PC-9 (cell line): Measurements from ENCODE around the gene GTPBP3. TPM values are rescaled to one million over a fixed set of nuclear protein-coding genes. Genes with fewer than 3 reads are reported as not detected.

Experiments
- BruUV-seq: library from RNA; stranded (reverse); fragments of 400-500 nt; replicated peaks from 2 replicates; lab custom pipeline; 2021; lab: Mats Ljungman, UMichigan
- CTCF ChIA-PET: fragments of 300-600 bp; sonication (Branson Sonifier 250); formaldehyde crosslinking; loops from one replicate; lab custom pipeline; 2022; ENCODE audit warnings: antibody characterized with exemption; lab: Charles Lee
- POLR2A ChIA-PET: fragments of 300-600 bp; sonication (Branson Sonifier 250); formaldehyde crosslinking; loops from one replicate; lab custom pipeline; 2022; ENCODE audit warnings: antibody characterized with exemption; ENCODE audit not compliant: unreplicated experiment; lab: Charles Lee
- DNase-seq, 2 experiments: peaks; one replicate each; pipeline versions ENCODE4 v3.0.0 to v3.0.0-alpha.2; 2015 to 2022; ENCODE audit warnings: mixed read lengths in 1 of 2
- H2AFZ ChIP-seq: fragments of 200-600 bp; sonication (generic); 2 replicates; pipeline ENCODE4 v1.8.1; 2017; ENCODE audit warnings: antibody characterized with exemption
- H3F3A ChIP-seq: fragments of 200-600 bp; sonication (generic); 2 replicates; pipeline ENCODE4 v1.8.1; 2017; ENCODE audit warnings: antibody characterized with exemption, mild to moderate bottlenecking, low read depth; ENCODE audit not compliant: insufficient read depth
- H3K27ac ChIP-seq: fragments of 200-600 bp; sonication (generic); 2 replicates; pipeline ENCODE4 v1.6.1; 2016; ENCODE audit warnings: mixed run types
- H3K27me3 ChIP-seq: fragments of 200-600 bp; sonication (generic); 2 replicates; pipeline ENCODE4 v1.6.1; 2016; ENCODE audit warnings: low read depth, mixed run types; ENCODE audit not compliant: insufficient read depth
- H3K36me3 ChIP-seq: fragments of 200-600 bp; sonication (generic); 2 replicates; pipeline ENCODE4 v1.6.1; 2016; ENCODE audit warnings: low read depth, mixed run types
- H3K4me1 ChIP-seq: fragments of 200-600 bp; sonication (generic); replicated peaks from 2 replicates; pipeline ENCODE4 v1.6.1; 2016; ENCODE audit warnings: mixed run types; ENCODE audit not compliant: insufficient read depth
- H3K4me2 ChIP-seq: fragments of 200-600 bp; sonication (generic); 2 replicates; pipeline ENCODE4 v1.6.1; 2017; ENCODE audit warnings: mixed run types
- H3K4me3 ChIP-seq: fragments of 200-600 bp; sonication (generic); 2 replicates; pipeline ENCODE4 v1.6.1; 2016; ENCODE audit warnings: mixed run types
- H3K79me2 ChIP-seq: fragments of 200-600 bp; sonication (generic); 2 replicates; pipeline ENCODE4 v1.6.1; 2017; ENCODE audit warnings: low read depth, mixed run types
- H3K9me2 ChIP-seq: fragments of 200-600 bp; sonication (generic); 2 replicates; pipeline ENCODE4 v1.8.1; 2017; ENCODE audit warnings: mild to moderate bottlenecking; ENCODE audit not compliant: insufficient read depth
- H3K9me3 ChIP-seq: fragments of 200-600 bp; sonication (generic); 2 replicates; pipeline ENCODE4 v1.8.1; 2016; ENCODE audit warnings: low read depth; ENCODE audit not compliant: insufficient read depth
- H4K20me1 ChIP-seq: fragments of 200-600 bp; sonication (generic); 2 replicates; pipeline ENCODE4 v1.8.1; 2017; ENCODE audit not compliant: insufficient read depth
- CTCF ChIP-seq: fragments of 200-600 bp; sonication (generic); conservative IDR thresholded peaks from 2 replicates; pipeline ENCODE4 v1.6.1; 2017; ENCODE audit warnings: mixed run types, antibody characterized with exemption, mild to moderate bottlenecking, moderate library complexity
- EZH2 ChIP-seq: fragments of 200-600 bp; sonication (generic); IDR thresholded peaks from 2 replicates; pipeline ENCODE4 v1.8.0; 2017; ENCODE audit warnings: antibody characterized with exemption, low read depth
- intact Hi-C: fragments of 100-400 bp; cut with micrococcal nuclease; formaldehyde crosslinking; loops from one replicate; pipeline ENCODE4 v1.10.0; 2022; ENCODE audit not compliant: unreplicated experiment
- total RNA-seq: library from RNA; stranded (reverse); gene quantifications from 2 replicates; pipeline ENCODE4 v1.2.3, GENCODE V29; 2021

The GTPBP3 gene
- total RNA-seq, 1 experiment from 2014 or later = 50.7 TPM

GRCh38 chr19:17352608-17353280 is 15.4 kb downstream of the GTPBP3 start:
- Histone ChIP-seq H3F3A (0 out of 2 replicates have a peak, but pooled peaks cover 7% of the 10 kb centered on the region), H3K4me3 (no peak overlapping the region), H3K9me2 (no peaks in the 10 kb centered on the region), H2AFZ (no peak overlapping the region), H3K27ac (no peak overlapping the region), H3K36me3 (no peaks in the 10 kb centered on the region), H4K20me1 (no peaks in the 10 kb centered on the region), H3K9me3 (no peaks in the 10 kb centered on the region), H3K4me1 (peaks cover 10% of the 10 kb centered on the region), H3K4me2 (no peak overlapping the region), H3K27me3 (no peaks in the 10 kb centered on the region), H3K79me2 (no peaks in the 10 kb centered on the region)
- TF ChIP-seq EZH2 (no peak), CTCF (no peak)
- intact Hi-C loops = no loop called here
- ChIA-PET POLR2A (no interaction called here), CTCF (no interaction called here)
- BruUV-seq = no TSS peak
- no peak for DNase-seq

- Histone ChIP-seq H3K9me2 (no peaks in the 10 kb centered on the region), H3K9me3 (no peaks in the 10 kb centered on the region), H3K4me2 (no peak overlapping the region), H4K20me1 (no peaks in the 10 kb centered on the region), H3K79me2 (no peaks in the 10 kb centered on the region), H3K27me3 (no peaks in the 10 kb centered on the region), H3K27ac (no peak overlapping the region), H2AFZ (no peak overlapping the region), H3K4me1 (peaks cover 9% of the 10 kb centered on the region), H3F3A (0 out of 2 replicates have a peak, but pooled peaks cover 7% of the 10 kb centered on the region), H3K4me3 (no peak overlapping the region), H3K36me3 (no peaks in the 10 kb centered on the region)
- intact Hi-C loops = no loop called here
- no TSS peak for BruUV-seq
- TF ChIP-seq CTCF (no peak), EZH2 (no peak)
- POLR2A ChIA-PET = no interaction called here
- CTCF ChIA-PET = no interaction called here
- DNase-seq = no peak
Measured at GRCh38 chr19:17353386-17353785, 16.0 kb downstream of the GTPBP3 start.

- no TSS peak for BruUV-seq
- no peaks in the 10 kb centered on the region for H3K9me2 ChIP-seq
- H3K79me2 ChIP-seq = no peaks in the 10 kb centered on the region
- no peaks in the 10 kb centered on the region for H3K36me3 ChIP-seq
- 0 out of 2 replicates have a peak, but pooled peaks cover 3% of the 10 kb centered on the region for H3F3A ChIP-seq
- no peak overlapping the region for H3K4me3 ChIP-seq
- H4K20me1 ChIP-seq = no peaks in the 10 kb centered on the region
- H3K9me3 ChIP-seq = no peaks in the 10 kb centered on the region
- ChIA-PET CTCF (interaction anchor here (0.6 kb wide), 1 partner anchor 86 kb away, joined by 12 read pairs; no protein-coding TSS in a partner anchor), POLR2A (no interaction called here)
- H3K27ac ChIP-seq = no peak overlapping the region
- H3K4me1 ChIP-seq = no peaks in the 10 kb centered on the region
- H3K27me3 ChIP-seq = no peaks in the 10 kb centered on the region
- intact Hi-C loops = no loop called here
- no peak for TF ChIP-seq CTCF
- TF ChIP-seq EZH2 = no peak
- no peak overlapping the region for H3K4me2 ChIP-seq
- H2AFZ ChIP-seq = no peak overlapping the region
- no peak for DNase-seq
Measured at GRCh38 chr19:17357078-17357666, 19.8 kb downstream of the GTPBP3 start.
